Measurements from ENCODE around the gene PPP6R2.
"Not testable (repeated sequence)": the region's sequence is repeated elsewhere in the genome, so short reads cannot be mapped to it uniquely, and the experiment has no call there.

The PPP6R2 gene

GRCh38 chr22:50422961-50423815 lies 80.1 kb downstream of the PPP6R2 start:
- no peak overlapping the region for H3K4me3 ChIP-seq (ENCODE audit: low read depth, low read length)

- no peak overlapping the region for H3K4me3 ChIP-seq (ENCODE audit: low read depth, low read length)
Measured at GRCh38 chr22:50423956-50424355, 80.8 kb downstream of the PPP6R2 start.

GRCh38 chr22:50425179-50425916 lies 82.2 kb downstream of the PPP6R2 start:
- H3K4me3 ChIP-seq (ENCODE audit: low read depth, low read length): no peak overlapping the region

GRCh38 chr22:50432131-50432876 lies 89.2 kb downstream of the PPP6R2 start:
- H3K4me3 ChIP-seq (ENCODE audit: low read depth, low read length): no peak overlapping the region

- not testable (repeated sequence) for H3K4me3 ChIP-seq (ENCODE audit: low read depth, low read length)
Measured at GRCh38 chr22:50432877-50433510, 89.9 kb downstream of the PPP6R2 start.

GRCh38 chr22:50434849-50435248 lies 91.7 kb downstream of the PPP6R2 start:
- no peak overlapping the region for H3K4me3 ChIP-seq (ENCODE audit: low read depth, low read length)

GRCh38 chr22:50435291-50436014 lies 92.3 kb downstream of the PPP6R2 start:
- H3K4me3 ChIP-seq (ENCODE audit: low read depth, low read length): no peak overlapping the region

- no peak overlapping the region for H3K4me3 ChIP-seq (ENCODE audit: low read depth, low read length)
Measured at GRCh38 chr22:50436015-50436830, 93.1 kb downstream of the PPP6R2 start.

- H3K4me3 ChIP-seq (ENCODE audit: low read depth, low read length): no peak overlapping the region
Measured at GRCh38 chr22:50436841-50437341, 93.8 kb downstream of the PPP6R2 start.

GRCh38 chr22:50437511-50438304 lies 94.6 kb downstream of the PPP6R2 start:
- no peak overlapping the region for H3K4me3 ChIP-seq (ENCODE audit: low read depth, low read length)

GRCh38 chr22:50438305-50439275 lies 95.5 kb downstream of the PPP6R2 start:
- H3K4me3 ChIP-seq (ENCODE audit: low read depth, low read length): no peak overlapping the region

GRCh38 chr22:50439314-50439870 lies 96.3 kb downstream of the PPP6R2 start:
- no peak overlapping the region for H3K4me3 ChIP-seq (ENCODE audit: low read depth, low read length)

- H3K4me3 ChIP-seq (ENCODE audit: low read depth, low read length): no peak overlapping the region
Measured at GRCh38 chr22:50439871-50440331, 96.8 kb downstream of the PPP6R2 start.

- no peak overlapping the region for H3K4me3 ChIP-seq (ENCODE audit: low read depth, low read length)
Measured at GRCh38 chr22:50440544-50441249, 97.6 kb downstream of the PPP6R2 start.

GRCh38 chr22:50441428-50441993 lies 98.4 kb downstream of the PPP6R2 start:
- no peak overlapping the region for H3K4me3 ChIP-seq (ENCODE audit: low read depth, low read length)

- H3K4me3 ChIP-seq (ENCODE audit: low read depth, low read length): no peak overlapping the region
Measured at GRCh38 chr22:50443197-50443596, 100.1 kb downstream of the PPP6R2 start.
